Neural cell (in vitro differentiated cells): ENCODE measurements around the gene SRP54. TPM values are rescaled to one million over a fixed set of nuclear protein-coding genes. Genes with fewer than 3 reads are reported as not detected.

Experiments
- H2AFZ ChIP-seq: fragments of 200-600, 300-800 bp; sonication (generic), shearing (Covaris generic); 2 replicates; pipeline ENCODE4 v1.6.0; 2014; ENCODE audit warnings: low read depth, mild to moderate bottlenecking, antibody characterized with exemption, low read length, moderate library complexity
- H3F3A ChIP-seq: fragments of 200-600 bp; shearing (Covaris generic); 2 replicates; pipeline ENCODE4 v1.6.1; 2016; ENCODE audit warnings: mild to moderate bottlenecking, moderate library complexity, mixed read lengths, antibody characterized with exemption, low read length; ENCODE audit not compliant: insufficient read depth, poor library complexity, severe bottlenecking
- H3K27ac ChIP-seq: fragments of 200-600, 300-800 bp; sonication (generic), shearing (Covaris generic); 2 replicates; pipeline ENCODE4 v1.5.1; 2014; ENCODE audit warnings: mild to moderate bottlenecking, low read length, moderate library complexity
- H3K27me3 ChIP-seq: fragments of 300-800, 200-600 bp; sonication (generic), shearing (Covaris generic); 2 replicates; pipeline ENCODE4 v1.6.0; 2014; ENCODE audit warnings: mild to moderate bottlenecking, low read depth, low read length, moderate library complexity; ENCODE audit not compliant: insufficient read depth
- H3K36me3 ChIP-seq: fragments of 300-800, 200-600 bp; sonication (generic), shearing (Covaris generic); 2 replicates; pipeline ENCODE4 v1.5.1; 2014; ENCODE audit warnings: mild to moderate bottlenecking, antibody characterized with exemption, low read length, moderate library complexity; ENCODE audit not compliant: insufficient read depth
- H3K4me2 ChIP-seq: fragments of 300-800, 200-600 bp; sonication (generic), shearing (Covaris generic); 2 replicates; pipeline ENCODE4 v1.6.0; 2014; ENCODE audit warnings: mild to moderate bottlenecking, low read length
- H3K4me3 ChIP-seq: fragments of 300-800, 200-600 bp; sonication (generic), shearing (Covaris generic); 2 replicates; pipeline ENCODE4 v1.5.1; 2014; ENCODE audit warnings: mild to moderate bottlenecking, low read length, moderate library complexity
- H3K79me2 ChIP-seq: fragments of 200-600 bp; shearing (Covaris generic); replicated peaks from 2 replicates; pipeline ENCODE4 v1.6.0; 2014; ENCODE audit warnings: mild to moderate bottlenecking, low read length, moderate library complexity; ENCODE audit not compliant: insufficient read depth
- H3K9ac ChIP-seq: fragments of 300-800, 200-600 bp; sonication (generic), shearing (Covaris generic); 2 replicates; pipeline ENCODE4 v1.6.1; 2016; ENCODE audit warnings: mild to moderate bottlenecking, low read length, mixed read lengths
- H3K9me2 ChIP-seq: fragments of 200-600 bp; shearing (Covaris generic); 2 replicates; pipeline ENCODE4 v1.6.1; 2016; ENCODE audit warnings: mild to moderate bottlenecking, low read length, mixed read lengths; ENCODE audit not compliant: insufficient read depth
- H3K9me3 ChIP-seq: fragments of 200-600, 300-800 bp; sonication (generic), shearing (Covaris generic); 2 replicates; pipeline ENCODE4 v1.6.1; 2016; ENCODE audit warnings: mild to moderate bottlenecking, mixed run types, low read length, moderate library complexity, mixed read lengths
- H4K20me1 ChIP-seq: fragments of 200-600 bp; shearing (Covaris generic); 2 replicates; pipeline ENCODE4 v1.6.1; 2016; ENCODE audit warnings: mild to moderate bottlenecking, mixed run types; ENCODE audit not compliant: insufficient read depth
- CTCF ChIP-seq: fragments of 450-650 bp; IDR thresholded peaks from 2 replicates; pipeline ENCODE4 v1.5.1; 2014; ENCODE audit warnings: antibody characterized with exemption, mild to moderate bottlenecking, moderate library complexity; ENCODE audit not compliant: poor library complexity, severe bottlenecking
- EP300 ChIP-seq: fragments of 450-650 bp; conservative IDR thresholded peaks from 2 replicates; pipeline ENCODE4 v1.6.1; 2014; ENCODE audit warnings: antibody characterized with exemption, mild to moderate bottlenecking, moderate library complexity; ENCODE audit not compliant: poor library complexity, severe bottlenecking
- EZH2 ChIP-seq: fragments of 200-600, 300-800 bp; shearing (Covaris generic), sonication (generic); IDR thresholded peaks from 2 replicates; pipeline ENCODE4 v1.6.1; 2014; ENCODE audit warnings: antibody characterized with exemption, low read length, borderline replicate concordance, mild to moderate bottlenecking; ENCODE audit not compliant: insufficient read depth, poor library complexity, severe bottlenecking
- MXI1 ChIP-seq: fragments of 450-650 bp; conservative IDR thresholded peaks from 2 replicates; pipeline ENCODE4 v1.6.1; 2014; ENCODE audit warnings: antibody characterized with exemption, mild to moderate bottlenecking; ENCODE audit not compliant: poor library complexity, severe bottlenecking
- POLR2AphosphoS5 ChIP-seq: IDR thresholded peaks from 2 replicates; pipeline ENCODE4 v1.6.1; 2012
- RAD21 ChIP-seq: fragments of 450-650 bp; conservative IDR thresholded peaks from 2 replicates; pipeline ENCODE4 v1.6.1; 2014; ENCODE audit warnings: antibody characterized with exemption, mild to moderate bottlenecking, moderate library complexity
- REST ChIP-seq: IDR thresholded peaks from 2 replicates; pipeline ENCODE4 v1.6.1; 2012; ENCODE audit warnings: borderline replicate concordance
- SMC3 ChIP-seq: fragments of 450-650 bp; conservative IDR thresholded peaks from 2 replicates; pipeline ENCODE4 v1.6.1; 2014; ENCODE audit warnings: antibody characterized with exemption, mild to moderate bottlenecking, moderate library complexity; ENCODE audit not compliant: poor library complexity
- TAF1 ChIP-seq: IDR thresholded peaks from 2 replicates; pipeline ENCODE4 v1.6.1; 2012; ENCODE audit warnings: low read depth
- polyA plus RNA-seq: library from polyadenylated mRNA; depleted of rRNA; stranded (reverse); fragments of >200 nt; gene quantifications from 2 replicates; pipeline ENCODE4 v1.2.3, GENCODE V29; 2014

Gene SRP54
- polyA plus RNA-seq, 1 donor from 2014 or later, result 110 TPM

GRCh38 chr14:34946699-34947098 lies 36.1 kb upstream of the SRP54 start:
- Histone ChIP-seq H3K79me2 (no peaks in the 10 kb centered on the region), H2AFZ (no peak overlapping the region), H3K27me3 (no peaks in the 10 kb centered on the region), H3K9me2 (no peaks in the 10 kb centered on the region), H3F3A (no peaks in the 10 kb centered on the region), H3K4me2 (no peak overlapping the region), H3K9me3 (no peaks in the 10 kb centered on the region), H4K20me1 (no peaks in the 10 kb centered on the region), H3K27ac (no peak overlapping the region), H3K4me3 (no peak overlapping the region), H3K9ac (no peak overlapping the region), H3K36me3 (no peaks in the 10 kb centered on the region)
- TF ChIP-seq EP300, result no peak
- TF ChIP-seq MXI1, result no peak
- TF ChIP-seq TAF1, result no peak
- no peak for TF ChIP-seq REST
- no peak for TF ChIP-seq EZH2
- no peak for TF ChIP-seq CTCF
- no peak for TF ChIP-seq RAD21

- Histone ChIP-seq H3K79me2 (no peaks in the 10 kb centered on the region), H3K9ac (no peak overlapping the region), H3K27ac (no peak overlapping the region), H2AFZ (no peak overlapping the region), H4K20me1 (no peaks in the 10 kb centered on the region), H3K4me3 (no peak overlapping the region), H3F3A (no peaks in the 10 kb centered on the region), H3K36me3 (no peaks in the 10 kb centered on the region), H3K27me3 (no peaks in the 10 kb centered on the region), H3K9me3 (no peaks in the 10 kb centered on the region), H3K9me2 (no peaks in the 10 kb centered on the region), H3K4me2 (no peak overlapping the region)
- TF ChIP-seq REST (no peak), RAD21 (no peak), MXI1 (no peak), TAF1 (no peak), EZH2 (no peak), CTCF (no peak), EP300 (no peak), SMC3 (no peak), POLR2AphosphoS5 (no peak)
These were observed 31.5 kb upstream of the SRP54 start for GRCh38 chr14:34951286-34951685.
